HepG2 (cell line): ENCODE measurements around the gene ESYT2. TPM values are rescaled to one million over a fixed set of nuclear protein-coding genes. Genes with fewer than 3 reads are reported as not detected.

Source experiments
- ATAC-seq: fragments of 200-7000 bp; cut with Tn5 transposase; 3 replicates; pipeline ENCODE4 v1.9.1; 2020; ENCODE audit warnings: mild to moderate bottlenecking, moderate library complexity
- BruUV-seq: library from RNA; stranded (reverse); fragments of 400-500 nt; replicated peaks from 2 replicates; lab custom pipeline; 2021; lab: Mats Ljungman, UMichigan
- CTCF ChIA-PET: fragments of 300-600 bp; formaldehyde crosslinking; extraction: SDS; loops from one replicate; lab custom pipeline; 2021; ENCODE audit warnings: low total read pairs, inconsistent platforms, low intra/inter-chr PET ratio; lab: Yijun Ruan, JAX
- POLR2A ChIA-PET: fragments of 350-600 bp; sonication (Branson Sonifier 250); formaldehyde crosslinking; loops from one replicate; lab custom pipeline; 2020; ENCODE audit warnings: antibody characterized with exemption, inconsistent platforms; lab: Yijun Ruan, JAX
- DNase-seq: peaks from one replicate; pipeline ENCODE4 v3.0.0-alpha.2; 2015; ENCODE audit warnings: low spot score
- FAIRE-seq: peaks from 3 replicates; lab custom pipeline; 2011; peaks lifted over from hg19 to GRCh38; lab: Jason Lieb, UNC
- H2AFZ ChIP-seq: one replicate; pipeline ENCODE4 v1.6.1; 2011; ENCODE audit warnings: low read length, inconsistent platforms
- H3K27ac ChIP-seq: fragments of 300-600 bp; 3 replicates; pipeline ENCODE4 v1.8.0; 2011; ENCODE audit warnings: mixed run types, mild to moderate bottlenecking, mixed read lengths, low read length, inconsistent platforms; ENCODE audit not compliant: insufficient read depth; ENCODE audit errors: extremely low read length
- H3K27me3 ChIP-seq, 2 experiments: fragments of 200-600 bp in 1 of 2; 2 replicates in 1 of 2; 3 replicates in 1 of 2; pipeline versions ENCODE4 v1.6.0 to v1.8.0; 2011; ENCODE audit warnings: low read length in 2 of 2, mild to moderate bottlenecking in 2 of 2, moderate library complexity in 2 of 2, inconsistent platforms in 1 of 2; ENCODE audit not compliant: insufficient read depth in 2 of 2, control insufficient read depth in 1 of 2
- H3K36me3 ChIP-seq, 2 experiments: fragments of 200-600 bp in 1 of 2; replicated peaks in 1 of 2; 2 replicates in 1 of 2; 3 replicates in 1 of 2; pipeline versions ENCODE4 v1.5.1 to v1.8.0; 2011; ENCODE audit warnings: low read length in 2 of 2, inconsistent platforms in 1 of 2; ENCODE audit not compliant: insufficient read depth in 2 of 2, control insufficient read depth in 1 of 2
- H3K4me1 ChIP-seq: 2 replicates; pipeline ENCODE4 v1.5.1; 2012; ENCODE audit warnings: low read length, inconsistent platforms; ENCODE audit not compliant: insufficient read depth
- H3K4me2 ChIP-seq: 2 replicates; pipeline ENCODE4 v1.6.0; 2011; ENCODE audit warnings: low read depth, low read length, inconsistent platforms
- H3K4me3 ChIP-seq, 3 experiments: fragments of 200-600 bp in 1 of 3; sonication (generic), shearing (Covaris generic) in 1 of 3; replicated peaks in 1 of 3; 2 replicates each; pipeline ENCODE4 v1.5.1; 2011 to 2016; ENCODE audit warnings: low read length in 3 of 3, inconsistent platforms in 2 of 3, low read depth in 2 of 3, mild to moderate bottlenecking in 2 of 3, control low read depth in 1 of 3, mixed read lengths in 1 of 3; ENCODE audit not compliant: insufficient read depth in 1 of 3
- H3K79me2 ChIP-seq: one replicate; pipeline ENCODE4 v1.6.1; 2011; ENCODE audit warnings: low read length, inconsistent platforms; ENCODE audit not compliant: insufficient read depth
- H3K9ac ChIP-seq: 2 replicates; pipeline ENCODE4 v1.6.0; 2011; ENCODE audit warnings: mild to moderate bottlenecking, low read depth, low read length, inconsistent platforms; ENCODE audit not compliant: insufficient read depth
- H3K9me3 ChIP-seq: 2 replicates; pipeline ENCODE4 v1.5.1; 2012; ENCODE audit warnings: mild to moderate bottlenecking, low read length
- H4K20me1 ChIP-seq: 2 replicates; pipeline ENCODE4 v1.6.0; 2011; ENCODE audit warnings: inconsistent platforms, mild to moderate bottlenecking, low read length, moderate library complexity; ENCODE audit not compliant: insufficient read depth
- BHLHE40 ChIP-seq: IDR thresholded peaks from 2 replicates; pipeline ENCODE4 v1.6.1; 2011; ENCODE audit warnings: low read length, improper control_type of control experiment
- CBFB ChIP-seq: sonication (generic); formaldehyde crosslinking; IDR thresholded peaks from 2 replicates; pipeline ENCODE4 v1.4.0; 2020; ENCODE audit warnings: missing genetic modification reagents
- CBX1 ChIP-seq: IDR thresholded peaks from one replicate; pipeline ENCODE4 v1.6.1; 2016; ENCODE audit warnings: antibody characterized with exemption, low read depth
- FIP1L1 ChIP-seq: fragments of 200-400 bp; formaldehyde crosslinking; IDR thresholded peaks from 2 replicates; pipeline ENCODE4 v1.6.1; 2018; ENCODE audit warnings: low read depth, mild to moderate bottlenecking, low read length, moderate library complexity, borderline replicate concordance; ENCODE audit not compliant: insufficient read depth
- GPN1 ChIP-seq: sonication (generic); formaldehyde crosslinking; IDR thresholded peaks from 2 replicates; pipeline ENCODE4 v1.5.1; 2020; ENCODE audit warnings: missing genetic modification reagents, borderline replicate concordance
- STAG1 ChIP-seq: sonication (generic); formaldehyde crosslinking; IDR thresholded peaks from 2 replicates; pipeline ENCODE4 v1.4.0; 2020; ENCODE audit warnings: missing genetic modification reagents
- TEAD2 ChIP-seq: sonication (generic); formaldehyde crosslinking; IDR thresholded peaks from 2 replicates; pipeline ENCODE4 v1.9.0; 2021; ENCODE audit warnings: missing genetic modification reagents
- ZFYVE20 ChIP-seq: sonication (generic); formaldehyde crosslinking; IDR thresholded peaks from 2 replicates; pipeline ENCODE4 v1.8.0; 2023; ENCODE audit warnings: low read depth, mild to moderate bottlenecking, moderate library complexity, missing genetic modification reagents, borderline replicate concordance
- ZNF546 ChIP-seq: sonication (generic); formaldehyde crosslinking; conservative IDR thresholded peaks from 2 replicates; pipeline ENCODE4 v1.8.1; 2023; ENCODE audit warnings: mild to moderate bottlenecking, missing genetic modification reagents
- ZNF607 ChIP-seq: sonication (generic); formaldehyde crosslinking; IDR thresholded peaks from 2 replicates; pipeline ENCODE4 v1.5.1; 2020; ENCODE audit warnings: missing genetic modification reagents, mild to moderate bottlenecking, borderline replicate concordance
- ZNF670 ChIP-seq: sonication (generic); formaldehyde crosslinking; IDR thresholded peaks from 2 replicates; pipeline ENCODE4 v1.8.0; 2022; ENCODE audit warnings: mild to moderate bottlenecking, missing genetic modification reagents, borderline replicate concordance
- WGBS: methylation state at CpG from one replicate; pipeline ENCODE4 v1.1.6; 2017; ENCODE audit warnings: low lambda C conversion rate; 5-methylcytosine and 5-hydroxymethylcytosine counted together
- in situ Hi-C: cut with HindIII; loops from 2 replicates; pipeline ENCODE4 v1.10.0; 2017; ENCODE audit warnings: low pct_unique_long_range_greater_than_20kb; ENCODE audit not compliant: extremely low pct_ligation_motif_present
- intact Hi-C: fragments of 100-400 bp; cut with micrococcal nuclease; formaldehyde crosslinking; loops from one replicate; pipeline ENCODE4 v1.10.0; 2022; ENCODE audit not compliant: unreplicated experiment
- polyA plus RNA-seq, 8 experiments: library from polyadenylated mRNA; depleted of rRNA in 3 of 8; stranded (reverse) in 7 of 8; unstranded in 1 of 8; fragments of >200 nt; fragmentation: Illumina TruSeq in 4 of 8; extraction: Trizol in 4 of 8; gene quantifications; 2 replicates each; pipeline versions ENCODE4 v1.2.1 to v1.2.3, GENCODE V29; 2011 to 2016; ENCODE audit warnings: low read depth in 4 of 8, missing spikeins in 1 of 8, mixed read lengths in 1 of 8; ENCODE audit not compliant: insufficient read depth in 1 of 8
- total RNA-seq, 5 experiments: library from RNA; depleted of rRNA; stranded (reverse); fragments of >200 nt; fragmentation: Illumina TruSeq; extraction: Trizol; gene quantifications; 2 replicates each; pipeline ENCODE4 v1.2.3, GENCODE V29; 2016; ENCODE audit warnings: low read depth in 1 of 5
- TF ChIP-seq, protein P1 (sequence below): sonication (generic); formaldehyde crosslinking; IDR thresholded peaks from 2 replicates; pipeline ENCODE4 v1.4.0; 2020; ENCODE audit warnings: missing genetic modification reagents
- TF ChIP-seq, protein P2 (sequence below): sonication (generic); formaldehyde crosslinking; IDR thresholded peaks from 2 replicates; pipeline ENCODE4 v1.4.0; 2020; ENCODE audit warnings: mild to moderate bottlenecking, missing genetic modification reagents, borderline replicate concordance

The ESYT2 gene
- total and polyA plus RNA-seq, 2 of the 13 experiments (the other 11 are each of a cell fraction or from before 2014, with no cell fraction given), result 28.5 to 37.3 TPM

DNA sequence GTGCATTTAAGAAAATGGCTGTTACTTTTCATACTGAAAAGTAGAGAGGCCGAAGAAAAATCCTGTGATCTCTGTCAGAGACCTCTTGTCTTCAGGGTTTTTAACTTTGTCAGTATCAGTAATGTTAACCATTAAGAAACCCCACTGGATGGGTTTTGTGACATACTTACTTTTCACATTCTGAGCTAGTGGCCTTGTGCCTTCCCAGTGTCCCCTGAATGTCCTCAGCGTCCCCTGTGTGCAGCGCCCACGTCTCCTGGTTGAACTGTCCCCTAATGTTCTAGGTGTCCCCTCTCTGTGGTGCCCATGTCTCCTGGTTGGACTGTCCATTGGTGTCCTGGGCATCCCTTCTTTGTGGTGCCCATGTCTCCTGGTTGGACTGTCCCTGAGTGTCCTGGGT, 36.7 kb upstream of the ESYT2 start:
- Histone ChIP-seq H3K79me2 (no peaks in the 10 kb centered on the region), H3K4me2 (peak overlapping the region; percentile 26), H3K9me3 (no peaks in the 10 kb centered on the region), H3K36me3 (peaks cover 0 to 5% of the 10 kb centered on the region in 2 experiments; a peak in 2 of 5 replicates), H3K9ac (no peak overlapping the region), H4K20me1 (no peaks in the 10 kb centered on the region), H2AFZ (no peak overlapping the region), H3K27me3 (no peaks in the 10 kb centered on the region), H3K4me1 (peaks cover 62% of the 10 kb centered on the region), H3K27ac (peak overlapping the region; percentile 37), H3K4me3 (no peak overlapping the region)
- 89% methylated on average over 4 of the region's 4 CpGs for WGBS
- DNase-seq, result no peak
- in situ Hi-C loops, result no loop called here
- intact Hi-C loops, result no loop called here
- POLR2A ChIA-PET, result interaction anchor here (1.2 kb wide), 1 partner anchor 16 kb away, joined by 6 read pairs; no protein-coding TSS in a partner anchor
- no peak for ATAC-seq
- TF ChIP-seq CBX1 (no peak), ZNF546 (CRISPR knock-in tag) (0 out of 2 replicates have a peak, but pooled peaks have one; percentile 52), ZNF670 (CRISPR knock-in tag) (0 out of 2 replicates have a peak, but pooled peaks have one; percentile 5), ZFYVE20 (CRISPR knock-in tag) (no peak)
- BruUV-seq, result no TSS peak
- FAIRE-seq, result no peak
- CTCF ChIA-PET, result no interaction called here

GRCh38 chr7:158865462-158865922, 36.2 kb upstream of the ESYT2 start:
- peak; percentile 50 for ATAC-seq
- TF ChIP-seq FIP1L1 (no peak), ZNF607 (CRISPR knock-in tag) (peak; percentile 89; the same call in 1 of the 2 replicates), CBFB (CRISPR knock-in tag) (no peak), TEAD2 (CRISPR knock-in tag) (no peak), GPN1 (CRISPR knock-in tag) (no peak), STAG1 (CRISPR knock-in tag) (no peak), BHLHE40 (no peak)
- TF ChIP-seq, protein P1, sequence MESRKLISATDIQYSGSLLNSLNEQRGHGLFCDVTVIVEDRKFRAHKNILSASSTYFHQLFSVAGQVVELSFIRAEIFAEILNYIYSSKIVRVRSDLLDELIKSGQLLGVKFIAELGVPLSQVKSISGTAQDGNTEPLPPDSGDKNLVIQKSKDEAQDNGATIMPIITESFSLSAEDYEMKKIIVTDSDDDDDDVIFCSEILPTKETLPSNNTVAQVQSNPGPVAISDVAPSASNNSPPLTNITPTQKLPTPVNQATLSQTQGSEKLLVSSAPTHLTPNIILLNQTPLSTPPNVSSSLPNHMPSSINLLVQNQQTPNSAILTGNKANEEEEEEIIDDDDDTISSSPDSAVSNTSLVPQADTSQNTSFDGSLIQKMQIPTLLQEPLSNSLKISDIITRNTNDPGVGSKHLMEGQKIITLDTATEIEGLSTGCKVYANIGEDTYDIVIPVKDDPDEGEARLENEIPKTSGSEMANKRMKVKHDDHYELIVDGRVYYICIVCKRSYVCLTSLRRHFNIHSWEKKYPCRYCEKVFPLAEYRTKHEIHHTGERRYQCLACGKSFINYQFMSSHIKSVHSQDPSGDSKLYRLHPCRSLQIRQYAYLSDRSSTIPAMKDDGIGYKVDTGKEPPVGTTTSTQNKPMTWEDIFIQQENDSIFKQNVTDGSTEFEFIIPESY (CRISPR knock-in tag), result 0 out of 2 replicates have a peak, but pooled peaks have one; percentile 6
- TF ChIP-seq, protein P2, sequence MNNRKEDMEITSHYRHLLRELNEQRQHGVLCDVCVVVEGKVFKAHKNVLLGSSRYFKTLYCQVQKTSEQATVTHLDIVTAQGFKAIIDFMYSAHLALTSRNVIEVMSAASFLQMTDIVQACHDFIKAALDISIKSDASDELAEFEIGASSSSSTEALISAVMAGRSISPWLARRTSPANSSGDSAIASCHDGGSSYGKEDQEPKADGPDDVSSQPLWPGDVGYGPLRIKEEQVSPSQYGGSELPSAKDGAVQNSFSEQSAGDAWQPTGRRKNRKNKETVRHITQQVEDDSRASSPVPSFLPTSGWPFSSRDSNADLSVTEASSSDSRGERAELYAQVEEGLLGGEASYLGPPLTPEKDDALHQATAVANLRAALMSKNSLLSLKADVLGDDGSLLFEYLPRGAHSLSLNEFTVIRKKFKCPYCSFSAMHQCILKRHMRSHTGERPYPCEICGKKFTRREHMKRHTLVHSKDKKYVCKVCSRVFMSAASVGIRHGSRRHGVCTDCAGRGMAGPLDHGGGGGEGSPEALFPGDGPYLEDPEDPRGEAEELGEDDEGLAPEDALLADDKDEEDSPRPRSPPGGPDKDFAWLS (CRISPR knock-in tag), result no peak

More at GRCh38 chr7:158865462-158865922, 36.2 kb upstream of the ESYT2 start:
- CTCF ChIA-PET, result no interaction called here
- Histone ChIP-seq H3K4me1 (peaks cover 67% of the 10 kb centered on the region), H3K4me3 (no peak overlapping the region), H3K36me3 (no peaks in the 10 kb centered on the region), H3K27me3 (no peaks in the 10 kb centered on the region), H3K9me3 (no peaks in the 10 kb centered on the region), H4K20me1 (no peaks in the 10 kb centered on the region), H3K79me2 (no peaks in the 10 kb centered on the region), H3K9ac (no peak overlapping the region), H2AFZ (no peak overlapping the region), H3K4me2 (peak overlapping the region; percentile 26), H3K27ac (peak overlapping the region; percentile 37)
- DNase-seq (peak; percentile 41), FAIRE-seq (peak; percentile 73)
- in situ Hi-C loops, result no loop called here
- intact Hi-C loops, result no loop called here
- POLR2A ChIA-PET, result interaction anchor here (0.6 to 1.2 kb wide), 2 partner anchors 12 to 15 kb away, joined by 3 to 6 read pairs; no protein-coding TSS in a partner anchor
- BruUV-seq, result no TSS peak
- 26% methylated on average over 6 of the region's 7 CpGs for WGBS
